Gastrocnemius medialis (tissue), 4 donors: ENCODE measurements around the gene SPO11.

Experiments used
- POLR2A ChIP-seq, 2 donors: fragments of 450-650 bp; IDR thresholded peaks; one replicate each; pipeline ENCODE4 v1.6.1; 2017; ENCODE audit warnings: antibody characterized with exemption in 2 of 2, mild to moderate bottlenecking in 2 of 2, moderate library complexity in 2 of 2
- TF ChIP-seq, protein P1 (sequence below), 5 experiments: fragments of 450-650 bp in 3 of 5; fragments of 200-600 bp in 2 of 5; sonication (generic) in 2 of 5; IDR thresholded peaks in 4 of 5; conservative IDR thresholded peaks in 1 of 5; 1 replicate in 4 of 5; 2 replicates in 1 of 5; pipeline ENCODE4 v1.5.1; 2016 to 2019; ENCODE audit warnings: antibody characterized with exemption in 5 of 5, mild to moderate bottlenecking in 3 of 5, moderate library complexity in 3 of 5

DNA sequence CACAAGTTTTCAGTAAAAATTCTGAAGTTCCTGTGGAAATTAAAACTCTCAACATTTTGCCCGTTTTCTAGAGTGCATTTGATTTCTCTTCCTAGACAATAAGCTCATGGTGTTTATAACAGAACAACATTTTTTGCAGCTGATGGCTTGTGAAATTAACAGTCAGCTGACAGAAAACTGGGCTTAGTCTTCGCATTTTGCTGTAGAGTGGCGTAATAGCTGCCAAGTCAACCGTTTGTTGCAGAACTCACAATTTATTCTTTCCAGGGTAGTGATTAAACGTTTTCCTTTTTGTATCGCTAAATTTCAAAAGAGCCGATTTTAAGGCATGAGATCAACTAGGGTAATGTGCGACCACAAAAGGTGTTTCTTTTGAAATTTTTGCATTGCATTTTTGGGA, 1.4 kb downstream of the SPO11 start:
- TF ChIP-seq, protein P1, sequence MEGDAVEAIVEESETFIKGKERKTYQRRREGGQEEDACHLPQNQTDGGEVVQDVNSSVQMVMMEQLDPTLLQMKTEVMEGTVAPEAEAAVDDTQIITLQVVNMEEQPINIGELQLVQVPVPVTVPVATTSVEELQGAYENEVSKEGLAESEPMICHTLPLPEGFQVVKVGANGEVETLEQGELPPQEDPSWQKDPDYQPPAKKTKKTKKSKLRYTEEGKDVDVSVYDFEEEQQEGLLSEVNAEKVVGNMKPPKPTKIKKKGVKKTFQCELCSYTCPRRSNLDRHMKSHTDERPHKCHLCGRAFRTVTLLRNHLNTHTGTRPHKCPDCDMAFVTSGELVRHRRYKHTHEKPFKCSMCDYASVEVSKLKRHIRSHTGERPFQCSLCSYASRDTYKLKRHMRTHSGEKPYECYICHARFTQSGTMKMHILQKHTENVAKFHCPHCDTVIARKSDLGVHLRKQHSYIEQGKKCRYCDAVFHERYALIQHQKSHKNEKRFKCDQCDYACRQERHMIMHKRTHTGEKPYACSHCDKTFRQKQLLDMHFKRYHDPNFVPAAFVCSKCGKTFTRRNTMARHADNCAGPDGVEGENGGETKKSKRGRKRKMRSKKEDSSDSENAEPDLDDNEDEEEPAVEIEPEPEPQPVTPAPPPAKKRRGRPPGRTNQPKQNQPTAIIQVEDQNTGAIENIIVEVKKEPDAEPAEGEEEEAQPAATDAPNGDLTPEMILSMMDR (IDR thresholded peaks at IDR 0.05 in 4 of 5, conservative IDR thresholded peaks at IDR 0.05 in 1 of 5), result no peak
- no peak for TF ChIP-seq POLR2A (IDR thresholded peaks at IDR 0.05)
